Measurements from ENCODE around the gene PKIB.

PKIB gene

DNA sequence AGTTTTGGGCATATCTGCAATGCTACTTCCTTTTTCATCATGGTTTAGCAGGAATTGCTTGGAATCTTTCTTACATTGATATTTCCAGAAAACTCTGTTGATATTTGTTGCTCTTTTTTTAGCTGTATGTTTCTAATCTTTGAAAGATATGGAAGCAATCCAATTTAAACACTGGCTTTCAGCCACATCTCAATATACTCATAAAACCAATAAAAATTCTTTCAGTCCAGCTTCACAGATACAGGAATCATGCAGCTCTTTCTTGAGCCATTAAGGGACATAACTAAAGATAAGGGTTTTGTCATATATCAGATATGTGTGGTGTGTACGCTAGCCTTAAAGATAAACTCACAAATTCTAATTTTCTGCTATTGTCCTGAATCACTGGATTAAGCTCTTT, 47.4 kb downstream of the PKIB start:
- TF ChIP-seq, protein P1, sequence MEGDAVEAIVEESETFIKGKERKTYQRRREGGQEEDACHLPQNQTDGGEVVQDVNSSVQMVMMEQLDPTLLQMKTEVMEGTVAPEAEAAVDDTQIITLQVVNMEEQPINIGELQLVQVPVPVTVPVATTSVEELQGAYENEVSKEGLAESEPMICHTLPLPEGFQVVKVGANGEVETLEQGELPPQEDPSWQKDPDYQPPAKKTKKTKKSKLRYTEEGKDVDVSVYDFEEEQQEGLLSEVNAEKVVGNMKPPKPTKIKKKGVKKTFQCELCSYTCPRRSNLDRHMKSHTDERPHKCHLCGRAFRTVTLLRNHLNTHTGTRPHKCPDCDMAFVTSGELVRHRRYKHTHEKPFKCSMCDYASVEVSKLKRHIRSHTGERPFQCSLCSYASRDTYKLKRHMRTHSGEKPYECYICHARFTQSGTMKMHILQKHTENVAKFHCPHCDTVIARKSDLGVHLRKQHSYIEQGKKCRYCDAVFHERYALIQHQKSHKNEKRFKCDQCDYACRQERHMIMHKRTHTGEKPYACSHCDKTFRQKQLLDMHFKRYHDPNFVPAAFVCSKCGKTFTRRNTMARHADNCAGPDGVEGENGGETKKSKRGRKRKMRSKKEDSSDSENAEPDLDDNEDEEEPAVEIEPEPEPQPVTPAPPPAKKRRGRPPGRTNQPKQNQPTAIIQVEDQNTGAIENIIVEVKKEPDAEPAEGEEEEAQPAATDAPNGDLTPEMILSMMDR (IDR thresholded peaks at IDR 0.05; ENCODE audit: low read length, missing control alignments): no peak
- peak; percentile 17 for DNase-seq (ENCODE audit: low read depth)
- H3K4me3 ChIP-seq (replicated peaks; ENCODE audit: low read depth, low read length): no peak overlapping the region

DNA sequence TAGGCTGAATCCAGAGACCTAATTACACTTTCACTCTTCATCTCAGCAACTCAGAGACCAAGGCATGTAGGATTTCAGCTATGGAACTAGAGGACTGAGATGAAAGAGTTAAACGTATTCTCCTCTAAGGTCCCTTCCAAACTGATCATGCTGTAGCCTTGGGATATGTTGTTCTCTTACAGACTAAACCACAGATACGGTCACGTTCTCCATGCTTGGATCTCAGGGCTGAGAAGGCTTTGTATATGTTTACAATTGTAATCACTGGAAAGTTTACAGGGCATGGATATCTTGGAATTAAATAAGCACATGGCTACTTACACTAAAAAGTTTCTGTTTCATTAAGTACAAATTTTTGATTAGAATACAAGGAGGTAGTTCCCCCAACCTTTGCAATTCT, 50.1 kb downstream of the PKIB start:
- no peak for DNase-seq (ENCODE audit: low read depth)
- TF ChIP-seq, protein P1 (IDR thresholded peaks at IDR 0.05; ENCODE audit: low read length, missing control alignments): no peak
- no peak overlapping the region for H3K4me3 ChIP-seq (replicated peaks; ENCODE audit: low read depth, low read length)

DNA sequence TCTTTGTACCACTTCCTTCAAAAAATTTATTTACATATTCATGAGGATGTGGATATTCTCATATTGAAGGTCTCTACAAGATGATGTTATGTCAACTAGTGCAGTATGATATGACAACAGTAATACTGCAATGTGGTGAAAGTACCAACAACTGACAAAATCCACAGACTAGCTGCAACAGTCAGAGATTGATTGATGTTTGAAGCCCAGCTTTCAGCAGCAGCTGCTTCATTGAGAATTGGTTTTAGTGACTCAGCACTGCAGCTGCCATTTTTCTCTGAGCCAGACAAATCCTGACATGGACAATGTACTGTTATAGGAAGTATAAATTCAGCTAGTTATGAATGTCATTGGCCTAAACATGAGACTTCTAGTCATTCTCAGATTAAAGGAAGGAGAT, 53.8 kb downstream of the PKIB start:
- no peak for DNase-seq (ENCODE audit: low read depth)
- TF ChIP-seq, protein P1 (IDR thresholded peaks at IDR 0.05; ENCODE audit: low read length, missing control alignments): no peak
- no peak overlapping the region for H3K4me3 ChIP-seq (replicated peaks; ENCODE audit: low read depth, low read length)

DNA sequence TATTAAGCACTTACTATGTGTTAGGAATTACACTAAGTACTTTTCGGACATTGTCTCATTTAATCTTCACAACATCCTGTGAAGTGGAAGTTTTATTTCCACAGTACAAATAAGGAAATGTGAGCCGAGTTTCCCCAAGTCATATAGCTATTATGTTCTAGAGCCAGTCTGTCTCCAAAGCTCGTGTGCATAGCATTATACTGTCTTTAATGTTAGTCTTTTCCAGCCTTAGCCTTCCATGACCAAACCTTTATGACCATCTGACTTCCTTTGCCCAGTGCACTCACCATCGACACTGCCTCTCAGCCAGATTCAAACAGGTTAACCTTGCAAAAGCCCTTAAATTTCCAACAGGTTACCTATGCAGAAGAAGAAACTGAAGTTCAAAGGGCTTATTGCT, 55.7 kb downstream of the PKIB start:
- TF ChIP-seq, protein P1 (IDR thresholded peaks at IDR 0.05; ENCODE audit: low read length, missing control alignments): no peak
- DNase-seq (ENCODE audit: low read depth): no peak
- no peak overlapping the region for H3K4me3 ChIP-seq (replicated peaks; ENCODE audit: low read depth, low read length)

DNA sequence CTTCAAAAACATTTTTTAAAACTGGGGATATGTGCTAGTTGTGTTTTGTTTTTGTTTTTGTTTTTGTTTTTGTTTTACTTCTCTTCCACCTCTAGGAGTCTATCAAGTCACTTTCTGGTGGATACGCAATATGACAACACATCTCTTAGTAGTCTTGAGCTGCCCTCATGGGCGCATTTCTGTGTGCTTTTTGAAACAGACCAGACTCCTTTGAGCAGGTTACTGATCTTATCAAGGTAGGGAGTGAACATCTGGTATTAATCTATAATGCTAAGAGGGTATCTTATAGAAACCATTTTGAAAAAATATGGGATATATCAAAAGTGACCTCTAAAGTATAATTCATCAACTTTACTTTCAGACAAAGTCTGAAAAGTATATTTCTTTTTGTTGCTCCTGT, 56.2 kb downstream of the PKIB start:
- DNase-seq (ENCODE audit: low read depth): no peak
- TF ChIP-seq, protein P1 (IDR thresholded peaks at IDR 0.05; ENCODE audit: low read length, missing control alignments): no peak
- no peak overlapping the region for H3K4me3 ChIP-seq (replicated peaks; ENCODE audit: low read depth, low read length)

DNA sequence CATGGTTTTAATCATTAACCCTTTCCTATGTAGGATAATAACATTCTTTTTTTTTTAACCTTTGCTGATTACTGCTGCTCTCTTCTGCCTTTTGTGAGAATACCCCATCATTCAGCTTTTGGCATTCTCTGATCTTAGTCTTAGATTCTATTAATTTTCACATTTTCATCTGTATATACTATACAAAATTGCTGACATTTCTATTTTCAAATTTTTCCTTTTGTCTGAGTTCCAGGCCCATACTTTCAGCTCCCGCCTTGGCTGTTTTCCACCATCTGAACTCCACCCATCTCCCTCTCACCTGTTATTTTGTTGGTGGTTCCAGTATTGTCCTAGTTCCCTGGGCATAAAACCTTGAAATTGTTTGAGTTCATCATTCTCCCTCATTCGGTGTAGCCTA, 59.2 kb downstream of the PKIB start:
- TF ChIP-seq, protein P1 (IDR thresholded peaks at IDR 0.05; ENCODE audit: low read length, missing control alignments): no peak
- no peak overlapping the region for H3K4me3 ChIP-seq (replicated peaks; ENCODE audit: low read depth, low read length)
- DNase-seq (ENCODE audit: low read depth): no peak

DNA sequence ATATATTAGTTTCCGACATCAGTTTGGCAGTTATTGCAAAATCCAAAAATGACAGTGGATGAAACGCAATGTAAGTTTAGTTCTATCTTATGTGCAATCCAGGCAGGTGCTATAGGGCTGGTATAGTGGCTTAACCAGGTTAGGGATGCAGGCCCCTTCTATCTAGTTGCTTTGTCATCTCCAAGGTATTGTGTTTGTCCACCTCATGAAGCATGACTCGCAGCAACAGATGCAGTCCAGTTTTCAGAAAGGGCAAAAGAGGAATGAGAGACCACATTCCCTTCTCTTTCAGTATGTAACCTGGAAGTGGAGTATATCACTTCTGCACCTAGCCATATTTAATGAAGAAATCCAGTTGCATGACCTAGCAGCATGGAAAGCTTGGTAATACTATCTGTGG, 59.7 kb downstream of the PKIB start:
- DNase-seq (ENCODE audit: low read depth): no peak
- no peak overlapping the region for H3K4me3 ChIP-seq (replicated peaks; ENCODE audit: low read depth, low read length)
- TF ChIP-seq, protein P1 (IDR thresholded peaks at IDR 0.05; ENCODE audit: low read length, missing control alignments): no peak
